ENCODE data around the gene ADCK1.

The ADCK1 gene

DNA sequence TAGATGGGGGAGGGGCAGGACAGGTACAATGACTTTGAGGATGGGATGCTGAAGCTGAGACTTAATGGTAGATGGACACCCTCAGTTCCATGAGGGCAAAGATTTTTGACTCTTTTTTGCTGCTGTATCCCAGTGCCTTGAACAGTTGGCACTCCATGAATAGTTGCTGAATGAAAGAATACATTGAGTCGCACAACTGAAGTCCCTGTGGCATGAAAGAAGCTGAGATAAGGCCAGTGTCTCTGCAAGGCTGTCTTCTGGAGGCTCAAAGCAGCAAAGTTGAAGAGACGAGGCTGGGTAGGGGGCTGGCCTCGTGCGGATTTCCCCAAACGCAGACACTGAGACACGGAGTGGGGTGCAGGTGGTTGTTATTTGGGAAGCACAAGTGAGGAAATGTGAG lies 179.3 kb downstream of the ADCK1 start:
- ChIA-PET CTCF (no interaction called here), POLR2A (no interaction called here)
- TF ChIP-seq, protein P1, sequence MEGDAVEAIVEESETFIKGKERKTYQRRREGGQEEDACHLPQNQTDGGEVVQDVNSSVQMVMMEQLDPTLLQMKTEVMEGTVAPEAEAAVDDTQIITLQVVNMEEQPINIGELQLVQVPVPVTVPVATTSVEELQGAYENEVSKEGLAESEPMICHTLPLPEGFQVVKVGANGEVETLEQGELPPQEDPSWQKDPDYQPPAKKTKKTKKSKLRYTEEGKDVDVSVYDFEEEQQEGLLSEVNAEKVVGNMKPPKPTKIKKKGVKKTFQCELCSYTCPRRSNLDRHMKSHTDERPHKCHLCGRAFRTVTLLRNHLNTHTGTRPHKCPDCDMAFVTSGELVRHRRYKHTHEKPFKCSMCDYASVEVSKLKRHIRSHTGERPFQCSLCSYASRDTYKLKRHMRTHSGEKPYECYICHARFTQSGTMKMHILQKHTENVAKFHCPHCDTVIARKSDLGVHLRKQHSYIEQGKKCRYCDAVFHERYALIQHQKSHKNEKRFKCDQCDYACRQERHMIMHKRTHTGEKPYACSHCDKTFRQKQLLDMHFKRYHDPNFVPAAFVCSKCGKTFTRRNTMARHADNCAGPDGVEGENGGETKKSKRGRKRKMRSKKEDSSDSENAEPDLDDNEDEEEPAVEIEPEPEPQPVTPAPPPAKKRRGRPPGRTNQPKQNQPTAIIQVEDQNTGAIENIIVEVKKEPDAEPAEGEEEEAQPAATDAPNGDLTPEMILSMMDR (IDR thresholded peaks at IDR 0.05; ENCODE audit: insufficient read depth, low read length, missing control alignments), result no peak
- no peak for DNase-seq (ENCODE audit: low read depth, low spot score)
- no peak overlapping the region for H3K4me3 ChIP-seq (ENCODE audit: low read depth, low read length)

GRCh38 chr14:77979666-77980351 lies 179.9 kb downstream of the ADCK1 start:
- TF ChIP-seq, protein P1 (IDR thresholded peaks at IDR 0.05; ENCODE audit: insufficient read depth, low read length, missing control alignments), result no peak
- ChIA-PET CTCF (no interaction called here), POLR2A (no interaction called here)
- DNase-seq (ENCODE audit: low read depth, low spot score), result no peak
- H3K4me3 ChIP-seq (ENCODE audit: low read depth, low read length), result no peak overlapping the region

GRCh38 chr14:77980475-77981321 lies 180.8 kb downstream of the ADCK1 start:
- CTCF ChIA-PET, result no interaction called here
- H3K4me3 ChIP-seq (ENCODE audit: low read depth, low read length), result no peak overlapping the region; the same call in 1 of the 2 replicates
- DNase-seq (ENCODE audit: low read depth, low spot score), result no peak
- POLR2A ChIA-PET, result no interaction called here
- TF ChIP-seq, protein P1 (IDR thresholded peaks at IDR 0.05; ENCODE audit: insufficient read depth, low read length, missing control alignments), result no peak

Measured in AG04449 (cell line).